Measurements from ENCODE around the gene ECE1. TPM values are rescaled to one million over a fixed set of nuclear protein-coding genes. Genes with fewer than 3 reads are reported as not detected.
A peak's percentile ranks its signal among the peaks of the same experiment; 100 is the strongest.

ECE1 gene
- total and polyA plus RNA-seq, 9 of the 15 experiments (the other 6 are each of a cell fraction or from before 2014, with no cell fraction given), result 0.56 to 34.8 (median 11.0) TPM

DNA sequence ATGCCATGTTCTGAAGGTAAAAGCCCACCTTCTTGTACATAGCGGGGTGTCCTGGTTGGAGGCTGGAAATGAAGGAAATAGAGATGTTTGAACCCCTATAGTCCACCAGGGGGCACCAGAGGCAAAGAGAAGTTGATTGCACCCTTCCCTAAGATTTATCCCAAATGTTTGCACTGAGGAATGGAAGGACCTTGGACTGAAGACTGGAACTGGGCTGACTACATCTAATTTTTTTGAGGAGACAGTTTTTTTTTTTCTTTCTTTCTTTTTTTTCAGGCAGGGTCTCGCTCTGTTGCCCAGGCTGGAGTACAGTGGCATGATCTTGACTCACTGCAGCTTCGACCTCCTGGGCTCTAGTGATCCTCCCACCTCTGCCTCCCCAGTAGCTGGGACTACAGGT, 58.2 kb downstream of the ECE1 start (continued):
- TF ChIP-seq, protein P1, sequence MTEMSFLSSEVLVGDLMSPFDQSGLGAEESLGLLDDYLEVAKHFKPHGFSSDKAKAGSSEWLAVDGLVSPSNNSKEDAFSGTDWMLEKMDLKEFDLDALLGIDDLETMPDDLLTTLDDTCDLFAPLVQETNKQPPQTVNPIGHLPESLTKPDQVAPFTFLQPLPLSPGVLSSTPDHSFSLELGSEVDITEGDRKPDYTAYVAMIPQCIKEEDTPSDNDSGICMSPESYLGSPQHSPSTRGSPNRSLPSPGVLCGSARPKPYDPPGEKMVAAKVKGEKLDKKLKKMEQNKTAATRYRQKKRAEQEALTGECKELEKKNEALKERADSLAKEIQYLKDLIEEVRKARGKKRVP (CRISPR knock-in tag; IDR thresholded peaks at IDR 0.05), result no peak
- TF ChIP-seq HMGN3 (IDR thresholded peaks at IDR 0.05; ENCODE audit: borderline replicate concordance, extremely low read depth, insufficient read length, low read depth, low read length), result no peak
- no peak for TF ChIP-seq NELFE (IDR thresholded peaks at IDR 0.05; ENCODE audit: insufficient read depth, insufficient read length)
- TF ChIP-seq CBX8 (IDR thresholded peaks at IDR 0.05; ENCODE audit: borderline replicate concordance, extremely low read depth, low read depth, low read length, poor library complexity, severe bottlenecking), result no peak
- TF ChIP-seq PHF21A (IDR thresholded peaks at IDR 0.05; ENCODE audit: borderline replicate concordance, low read depth), result no peak
- no peak for TF ChIP-seq SIN3B (IDR thresholded peaks at IDR 0.05; ENCODE audit: low read depth)
- no peak for TF ChIP-seq PCBP2 (IDR thresholded peaks at IDR 0.05; ENCODE audit: low read depth, low read length, poor library complexity, severe bottlenecking)
- TF ChIP-seq ZNF121 (CRISPR knock-in tag; conservative IDR thresholded peaks at IDR 0.05), result peak; percentile 96
- TF ChIP-seq RFX7 (CRISPR knock-in tag; IDR thresholded peaks at IDR 0.05), result no peak
- TF ChIP-seq OTX1 (CRISPR knock-in tag; IDR thresholded peaks at IDR 0.05), result no peak
- no peak for TF ChIP-seq ZBTB8A (IDR thresholded peaks at IDR 0.05; ENCODE audit: partially characterized antibody)
- TF ChIP-seq, protein P2, sequence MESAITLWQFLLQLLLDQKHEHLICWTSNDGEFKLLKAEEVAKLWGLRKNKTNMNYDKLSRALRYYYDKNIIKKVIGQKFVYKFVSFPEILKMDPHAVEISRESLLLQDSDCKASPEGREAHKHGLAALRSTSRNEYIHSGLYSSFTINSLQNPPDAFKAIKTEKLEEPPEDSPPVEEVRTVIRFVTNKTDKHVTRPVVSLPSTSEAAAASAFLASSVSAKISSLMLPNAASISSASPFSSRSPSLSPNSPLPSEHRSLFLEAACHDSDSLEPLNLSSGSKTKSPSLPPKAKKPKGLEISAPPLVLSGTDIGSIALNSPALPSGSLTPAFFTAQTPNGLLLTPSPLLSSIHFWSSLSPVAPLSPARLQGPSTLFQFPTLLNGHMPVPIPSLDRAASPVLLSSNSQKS (CRISPR knock-in tag; IDR thresholded peaks at IDR 0.05), result no peak
- TF ChIP-seq SIX5 (IDR thresholded peaks at IDR 0.05; ENCODE audit: borderline replicate concordance in 1 of 2, insufficient read depth in 1 of 2, low read depth in 1 of 2, low read length in 2 of 2), result no peak
- TF ChIP-seq ZNF274 (IDR thresholded peaks at IDR 0.05; ENCODE audit: borderline replicate concordance, low read depth, low read length), result no peak
- TF ChIP-seq, protein P3, sequence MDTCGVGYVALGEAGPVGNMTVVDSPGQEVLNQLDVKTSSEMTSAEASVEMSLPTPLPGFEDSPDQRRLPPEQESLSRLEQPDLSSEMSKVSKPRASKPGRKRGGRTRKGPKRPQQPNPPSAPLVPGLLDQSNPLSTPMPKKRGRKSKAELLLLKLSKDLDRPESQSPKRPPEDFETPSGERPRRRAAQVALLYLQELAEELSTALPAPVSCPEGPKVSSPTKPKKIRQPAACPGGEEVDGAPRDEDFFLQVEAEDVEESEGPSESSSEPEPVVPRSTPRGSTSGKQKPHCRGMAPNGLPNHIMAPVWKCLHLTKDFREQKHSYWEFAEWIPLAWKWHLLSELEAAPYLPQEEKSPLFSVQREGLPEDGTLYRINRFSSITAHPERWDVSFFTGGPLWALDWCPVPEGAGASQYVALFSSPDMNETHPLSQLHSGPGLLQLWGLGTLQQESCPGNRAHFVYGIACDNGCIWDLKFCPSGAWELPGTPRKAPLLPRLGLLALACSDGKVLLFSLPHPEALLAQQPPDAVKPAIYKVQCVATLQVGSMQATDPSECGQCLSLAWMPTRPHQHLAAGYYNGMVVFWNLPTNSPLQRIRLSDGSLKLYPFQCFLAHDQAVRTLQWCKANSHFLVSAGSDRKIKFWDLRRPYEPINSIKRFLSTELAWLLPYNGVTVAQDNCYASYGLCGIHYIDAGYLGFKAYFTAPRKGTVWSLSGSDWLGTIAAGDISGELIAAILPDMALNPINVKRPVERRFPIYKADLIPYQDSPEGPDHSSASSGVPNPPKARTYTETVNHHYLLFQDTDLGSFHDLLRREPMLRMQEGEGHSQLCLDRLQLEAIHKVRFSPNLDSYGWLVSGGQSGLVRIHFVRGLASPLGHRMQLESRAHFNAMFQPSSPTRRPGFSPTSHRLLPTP (IDR thresholded peaks at IDR 0.05; ENCODE audit: borderline replicate concordance, extremely low read depth, insufficient read length), result no peak
- no peak for TF ChIP-seq ZNF316 (IDR thresholded peaks at IDR 0.05)
